ENCODE data around the gene CNRIP1.
"Not testable (repeated sequence)": the region's sequence is repeated elsewhere in the genome, so short reads cannot be mapped to it uniquely, and the experiment has no call there.

Gene CNRIP1, protein sequence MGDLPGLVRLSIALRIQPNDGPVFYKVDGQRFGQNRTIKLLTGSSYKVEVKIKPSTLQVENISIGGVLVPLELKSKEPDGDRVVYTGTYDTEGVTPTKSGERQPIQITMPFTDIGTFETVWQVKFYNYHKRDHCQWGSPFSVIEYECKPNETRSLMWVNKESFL

DNA sequence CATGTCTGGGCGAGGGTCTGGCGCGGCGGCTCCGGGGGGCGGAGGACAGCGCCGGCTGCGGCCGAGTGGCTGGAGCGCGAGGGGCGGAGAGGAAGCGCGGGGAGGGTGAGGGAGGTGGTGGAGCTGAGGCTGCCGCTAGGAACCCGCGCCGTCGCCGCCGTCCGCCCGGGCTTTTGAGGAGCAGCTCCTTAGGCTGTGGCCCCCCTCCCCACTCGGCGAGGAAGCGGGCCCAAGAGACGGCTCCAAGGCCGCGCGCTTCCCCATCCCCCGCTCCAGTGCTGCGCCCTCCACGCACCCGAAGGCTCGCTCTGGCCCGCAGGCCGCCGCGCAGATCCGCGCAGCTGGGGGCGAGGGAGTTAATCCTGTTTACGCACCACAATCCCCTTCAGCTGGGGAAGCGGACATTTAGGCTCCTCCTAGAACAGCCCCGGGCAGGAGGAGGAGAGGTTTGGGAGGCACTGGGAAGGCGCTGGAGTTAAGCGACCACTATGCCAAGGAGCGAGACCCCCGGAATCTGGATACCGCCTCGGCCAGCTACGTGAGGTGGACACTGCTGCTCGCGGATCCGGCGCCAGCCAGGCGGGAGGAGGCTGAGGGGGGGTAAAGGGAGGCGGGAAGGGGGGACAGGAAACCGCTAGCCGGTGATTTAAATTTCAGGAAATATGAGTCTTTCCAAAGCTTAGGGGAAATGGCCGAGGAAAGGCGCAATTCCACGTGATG lies at the start of gene CNRIP1:
Gene CNRIP1, minus strand, starts transcription at position 552 of the 720 bp plus-strand sequence. Its CDS starts 549 bp downstream, at position 3.
- peak; percentile 77 for DNase-seq

DNA sequence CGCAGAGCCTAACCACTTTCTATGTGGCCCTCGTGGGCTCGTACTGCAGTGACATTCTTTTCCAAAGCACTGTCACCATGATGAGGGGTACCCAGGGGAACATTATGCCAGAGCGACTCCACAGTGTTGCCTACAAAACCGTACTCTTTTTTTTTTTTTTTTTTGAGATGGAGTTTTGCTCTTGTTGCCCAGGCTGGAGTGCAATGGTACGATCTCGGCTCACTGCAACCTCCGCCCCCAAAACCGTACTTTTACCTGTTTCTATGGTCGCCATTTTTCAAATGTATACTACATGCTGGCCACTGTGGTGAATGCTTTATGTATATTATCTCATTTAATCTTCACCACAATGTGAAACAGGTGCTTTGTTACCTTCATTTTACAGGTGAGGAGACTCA lies 49.6 kb upstream of the CNRIP1 start:
- DNase-seq: no peak

GRCh38 chr2:68368654-68369336 lies 49.0 kb upstream of the CNRIP1 start:
- DNase-seq: peak; percentile 75

DNA sequence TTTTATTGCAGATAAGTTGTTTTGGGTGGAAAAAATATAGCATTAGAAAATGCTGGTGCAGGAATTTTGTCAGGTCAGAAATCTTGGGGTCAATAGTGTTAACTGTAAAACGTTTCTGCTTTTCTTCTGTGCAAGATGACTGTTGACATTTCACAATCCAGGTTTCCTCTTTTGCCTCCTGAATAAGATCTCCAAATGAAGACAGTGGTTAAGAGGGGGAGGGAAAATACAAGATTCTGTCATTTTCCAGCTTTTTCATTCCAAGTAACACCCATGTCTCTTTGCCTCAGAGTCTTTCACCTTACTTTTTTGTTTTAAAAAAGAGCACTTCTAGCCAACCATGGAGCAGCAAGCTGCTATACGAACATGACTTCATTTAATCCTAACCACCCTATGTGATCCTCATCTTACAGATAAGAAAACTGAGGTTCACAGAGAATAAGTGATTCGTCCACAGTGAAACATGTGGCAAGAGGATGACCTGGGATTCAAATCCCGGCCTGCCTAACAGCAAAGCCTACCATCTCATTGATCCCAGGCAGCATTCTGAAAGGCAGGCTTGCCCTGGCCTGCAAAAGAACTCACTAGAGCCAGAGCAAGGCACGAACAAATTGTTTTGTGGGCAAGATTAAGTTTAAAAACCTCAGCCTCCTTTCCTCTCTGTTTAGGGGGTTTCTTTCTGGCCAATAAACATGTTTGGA lies 48.4 kb upstream of the CNRIP1 start:
- DNase-seq: no peak

DNA sequence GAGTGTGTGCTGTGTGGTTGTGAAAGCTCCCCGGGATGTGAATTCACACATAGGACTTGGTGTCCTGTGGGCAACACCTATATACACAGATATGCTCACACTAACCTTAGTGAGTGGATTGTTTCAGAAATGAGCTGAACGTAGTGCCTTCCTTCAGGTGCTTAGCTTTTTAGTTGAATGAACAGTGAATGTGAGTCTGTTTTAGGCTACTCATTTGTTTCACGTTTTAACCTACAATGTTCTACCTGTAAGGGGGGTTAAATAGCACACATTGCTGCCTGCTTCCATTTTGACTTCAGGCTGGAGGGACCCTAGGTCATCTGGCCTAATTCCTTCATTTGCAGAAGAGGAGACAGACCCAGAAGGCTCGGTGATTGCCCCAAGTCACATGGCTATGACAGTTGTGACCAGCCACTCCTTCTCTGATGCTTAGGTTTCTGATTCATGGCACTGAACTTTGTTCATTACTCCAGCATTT lies 46.4 kb upstream of the CNRIP1 start:
- DNase-seq: no peak

DNA sequence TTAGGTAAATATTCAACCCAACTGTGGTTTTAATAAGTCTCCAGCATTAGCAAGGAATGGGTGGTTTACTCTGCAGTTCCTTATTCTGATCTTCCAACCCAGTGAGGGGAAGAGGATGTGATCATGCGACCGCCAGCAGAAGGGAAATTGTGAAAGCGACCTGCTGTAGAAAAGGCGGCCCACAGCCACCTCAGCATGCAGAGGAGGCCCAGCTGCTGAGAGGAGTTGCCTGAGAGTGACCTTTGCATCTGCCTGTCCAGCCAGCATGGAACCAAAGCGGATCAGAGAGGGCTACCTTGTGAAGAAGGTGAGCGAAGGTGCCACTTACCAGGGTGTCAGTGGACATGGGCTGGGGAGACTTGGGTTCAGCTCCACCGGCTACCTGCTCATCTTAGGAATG lies 45.3 kb upstream of the CNRIP1 start, which contains the start of gene PLEK:
Gene PLEK, plus strand, starts transcription at position 196 of the 400 bp plus-strand sequence. Its CDS starts 70 bp downstream, at position 266.
- DNase-seq: no peak

GRCh38 chr2:68363721-68364120 lies 44.0 kb upstream of the CNRIP1 start:
- no peak for DNase-seq

- DNase-seq: no peak
Observed at GRCh38 chr2:68362749-68363148, 43.0 kb upstream of the CNRIP1 start.

DNA sequence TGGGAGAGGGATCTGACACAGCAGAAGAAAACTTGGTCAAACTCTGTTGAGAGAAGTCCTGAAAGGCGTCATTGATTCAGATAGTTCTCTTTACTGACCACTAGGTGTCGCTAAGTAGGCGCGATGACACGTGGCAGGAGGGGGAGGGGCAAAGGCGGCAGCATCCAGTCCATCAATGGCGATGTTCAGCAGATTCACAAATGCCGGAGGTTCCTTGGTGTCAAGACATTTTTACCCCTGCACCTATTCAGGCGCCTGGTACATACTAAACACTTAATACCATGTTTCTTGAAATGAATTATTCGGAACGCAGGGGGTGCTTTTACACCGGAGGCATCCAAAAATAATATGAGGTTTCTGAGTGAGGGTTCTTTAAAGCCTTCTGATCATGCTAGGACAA lies 42.3 kb upstream of the CNRIP1 start:
- DNase-seq: no peak

GRCh38 chr2:68359889-68360288 lies 40.1 kb upstream of the CNRIP1 start:
- DNase-seq: no peak

DNA sequence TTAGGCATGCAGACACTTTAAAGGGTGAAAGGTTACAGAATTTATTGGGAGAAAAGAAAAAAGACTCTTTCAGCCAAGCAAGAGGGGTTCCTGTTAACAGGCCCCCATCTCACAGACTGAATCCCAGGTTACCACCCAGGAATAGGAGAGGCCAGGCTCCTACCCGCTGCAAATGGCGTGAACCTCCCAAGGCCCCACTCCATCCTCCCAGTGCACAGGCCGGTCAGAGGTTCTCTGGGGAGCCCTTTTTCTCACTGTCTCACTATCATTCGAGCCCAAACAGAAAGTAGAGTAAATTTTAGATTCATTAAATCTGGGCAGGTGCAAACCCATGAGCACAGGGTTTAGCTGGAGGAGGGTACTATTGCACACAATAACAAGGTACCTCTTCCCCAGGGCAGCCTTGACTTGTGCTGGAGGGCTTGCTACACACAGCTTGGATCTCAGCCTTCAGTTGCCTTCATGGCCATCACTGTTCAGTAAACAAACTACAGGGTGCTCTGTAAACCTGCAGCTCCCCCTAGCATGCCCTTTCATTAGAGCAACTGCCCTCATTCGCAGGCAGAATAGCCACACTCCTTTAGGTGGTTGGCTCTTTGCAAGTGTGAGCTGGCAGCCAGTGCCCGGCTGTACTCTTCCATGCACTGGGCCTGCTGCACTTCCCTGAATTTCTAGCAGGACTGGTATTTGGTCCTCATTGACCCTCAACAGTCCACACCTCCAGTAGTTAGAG lies 38.0 kb upstream of the CNRIP1 start:
- DNase-seq: no peak

GRCh38 chr2:68356599-68357239 lies 37.0 kb upstream of the CNRIP1 start:
- no peak for DNase-seq

DNA sequence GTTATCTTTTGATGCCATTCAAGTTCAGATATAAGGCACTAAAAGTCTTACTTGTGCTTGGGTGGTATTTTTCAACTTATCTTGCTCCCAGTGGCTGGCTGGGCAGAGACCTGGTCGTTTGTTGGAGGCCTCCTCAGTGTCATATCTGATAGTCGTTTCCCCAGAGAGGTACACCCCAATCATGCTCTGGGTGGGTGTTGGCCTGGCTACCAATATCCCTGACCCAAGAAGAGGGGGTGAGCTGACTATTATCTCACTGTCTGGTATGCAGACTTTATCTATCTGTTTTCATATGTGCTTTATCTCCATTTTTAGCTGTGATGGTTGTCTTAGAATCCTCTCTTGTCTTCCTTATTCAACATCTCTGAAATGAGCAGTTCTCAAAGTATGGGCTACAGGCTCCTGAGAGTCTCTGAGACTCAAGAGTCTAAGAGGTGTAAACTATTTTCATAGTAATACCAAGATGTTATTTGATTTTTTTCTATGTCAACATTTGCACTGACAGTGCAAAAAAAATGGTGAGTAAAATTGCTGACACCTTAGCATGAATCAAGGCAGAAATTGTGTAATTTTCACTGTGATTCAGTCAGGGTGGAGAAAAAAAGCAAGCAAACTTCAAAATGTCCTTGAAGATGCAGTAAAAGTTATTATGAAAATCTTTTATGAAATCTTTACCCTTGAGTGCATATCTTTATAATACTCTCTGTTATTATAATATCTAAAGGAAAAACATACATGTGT lies 33.1 kb upstream of the CNRIP1 start:
- no peak for DNase-seq

DNA sequence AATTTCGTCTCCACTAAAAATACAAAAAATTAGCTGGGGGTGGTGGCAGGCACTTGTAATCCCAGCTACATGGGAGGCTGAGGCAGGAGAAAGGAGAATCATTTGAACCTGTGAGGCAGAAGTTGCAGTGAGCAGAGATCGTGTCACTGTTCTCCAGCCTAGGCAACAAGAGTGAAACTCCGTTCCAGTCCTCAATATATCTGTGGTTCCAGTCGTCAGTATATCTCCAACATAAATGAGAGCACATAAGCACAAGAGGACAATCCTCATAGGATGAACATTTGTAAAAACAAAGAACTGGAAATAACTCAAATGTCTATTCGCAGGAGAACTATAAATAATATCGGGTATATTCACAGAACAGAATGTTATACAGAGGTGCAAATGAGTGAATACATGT lies 32.2 kb upstream of the CNRIP1 start:
- DNase-seq: no peak

DNA sequence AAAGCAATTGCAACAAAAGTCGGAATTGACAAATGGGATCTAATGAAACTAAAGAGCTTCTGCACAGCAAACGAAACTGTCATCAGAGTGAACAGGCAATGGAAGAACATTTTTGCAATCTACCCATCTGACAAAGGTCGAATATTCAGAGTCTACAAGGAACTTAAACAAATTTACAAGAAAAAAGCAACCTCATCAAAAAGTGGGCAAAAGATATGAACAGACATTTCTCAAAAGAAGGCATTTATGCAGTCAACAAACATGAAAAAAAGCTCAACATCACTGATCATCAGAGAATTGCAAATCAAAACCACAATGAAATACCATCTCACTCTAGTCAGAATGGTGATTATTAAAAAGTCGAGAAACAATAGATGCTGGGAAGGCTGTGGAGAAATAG lies 29.3 kb upstream of the CNRIP1 start:
- not testable (repeated sequence) for DNase-seq

GRCh38 chr2:68345129-68345875 lies 25.6 kb upstream of the CNRIP1 start:
- DNase-seq: no peak

DNA sequence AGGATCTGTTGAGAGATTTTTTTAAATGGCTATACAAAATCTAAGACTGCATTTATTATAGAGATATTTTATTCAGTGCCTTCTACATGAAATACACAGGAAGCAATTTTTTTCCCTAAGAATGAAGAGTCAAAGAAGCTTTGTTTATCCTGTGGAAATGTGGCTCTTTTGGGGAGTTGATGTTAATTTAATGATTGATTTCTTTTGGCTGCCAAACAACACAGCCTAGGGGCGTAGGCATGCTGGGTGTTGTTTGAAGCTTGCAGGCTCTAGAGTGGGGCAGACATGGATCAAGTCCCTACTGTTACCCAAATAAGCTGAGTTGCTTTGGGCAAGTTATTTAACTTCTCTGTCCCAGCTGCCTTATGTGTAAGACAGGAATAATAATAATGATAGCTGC lies 24.3 kb upstream of the CNRIP1 start:
- DNase-seq: no peak

DNA sequence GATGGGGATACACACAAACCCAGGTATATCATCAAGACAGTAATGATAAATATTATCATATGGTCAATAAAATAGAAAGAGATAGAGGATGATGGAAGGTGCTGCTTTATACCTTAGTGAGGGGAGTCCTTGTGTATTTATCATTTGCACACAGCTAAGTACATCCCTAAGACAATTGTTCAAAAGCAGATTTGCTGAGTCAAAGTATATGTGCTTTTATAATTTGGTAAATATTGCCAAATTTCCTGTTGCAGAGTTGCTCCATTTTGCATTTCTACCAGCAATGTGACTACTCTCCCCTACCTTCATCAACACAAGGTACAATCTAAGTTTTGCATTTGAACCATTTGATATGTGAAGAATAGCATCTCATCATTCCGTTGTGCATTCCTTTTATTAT lies 22.7 kb upstream of the CNRIP1 start:
- no peak for DNase-seq

- DNase-seq: no peak
Observed at GRCh38 chr2:68341583-68341982, 21.8 kb upstream of the CNRIP1 start.

DNA sequence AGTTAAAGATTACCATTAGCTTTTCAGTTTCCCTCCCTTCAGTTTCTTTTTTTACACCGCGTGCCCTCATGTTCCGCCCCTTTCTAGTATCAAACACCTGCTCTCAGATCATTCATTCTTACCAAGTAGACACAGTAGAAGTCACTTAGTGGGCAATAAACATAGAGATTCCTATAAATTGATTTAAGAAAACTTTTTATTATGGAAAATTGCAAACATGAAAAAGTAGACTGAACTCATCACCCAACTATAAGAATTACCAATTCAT lies 21.2 kb upstream of the CNRIP1 start:
- no peak for DNase-seq
